ENCODE measurements around the gene DHH. TPM values are rescaled to one million over a fixed set of nuclear protein-coding genes. Genes with fewer than 3 reads are reported as not detected.

The DHH gene
- total and polyA plus RNA-seq, 10 of the 15 experiments (the other 5 are each of a cell fraction or from before 2014, with no cell fraction given) = 0.01 TPM; not detected in 9

GRCh38 chr12:49069507-49070346 is 24.9 kb downstream of the DHH start, which contains the start of gene RHEBL1 (continued):
- TF ChIP-seq, protein P1, sequence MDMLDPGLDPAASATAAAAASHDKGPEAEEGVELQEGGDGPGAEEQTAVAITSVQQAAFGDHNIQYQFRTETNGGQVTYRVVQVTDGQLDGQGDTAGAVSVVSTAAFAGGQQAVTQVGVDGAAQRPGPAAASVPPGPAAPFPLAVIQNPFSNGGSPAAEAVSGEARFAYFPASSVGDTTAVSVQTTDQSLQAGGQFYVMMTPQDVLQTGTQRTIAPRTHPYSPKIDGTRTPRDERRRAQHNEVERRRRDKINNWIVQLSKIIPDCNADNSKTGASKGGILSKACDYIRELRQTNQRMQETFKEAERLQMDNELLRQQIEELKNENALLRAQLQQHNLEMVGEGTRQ (IDR thresholded peaks at IDR 0.05; ENCODE audit: borderline replicate concordance, low read depth, low read length) = peak; percentile 89
- TF ChIP-seq CHD1 (IDR thresholded peaks at IDR 0.05; ENCODE audit: low read depth, low read length) (no peak), ZNF384 (IDR thresholded peaks at IDR 0.05; ENCODE audit: borderline replicate concordance, low read depth, low read length) (no peak), STAT1 (conservative IDR thresholded peaks at IDR 0.05) (0 out of 2 replicates have a peak, but pooled peaks have one; percentile 62), HDAC2 (IDR thresholded peaks at IDR 0.05) (0 out of 2 replicates have a peak, but pooled peaks have one; percentile 77), STAT3 (IDR thresholded peaks at IDR 0.05; ENCODE audit: low read depth, low read length) (no peak), MTA2 (IDR thresholded peaks at IDR 0.05; ENCODE audit: low read depth) (peak; percentile 30; the same call in 1 of the 2 replicates), LARP7 (IDR thresholded peaks at IDR 0.05) (peak; percentile 54; the same call in 1 of the 2 replicates), YY1 (IDR thresholded peaks at IDR 0.05; ENCODE audit: low read depth, low read length) (no peak), MAX (IDR thresholded peaks at IDR 0.05; ENCODE audit: low read depth, low read length) (peak; percentile 97), CREM (IDR thresholded peaks at IDR 0.05; ENCODE audit: low read depth) (peak; percentile 57; the same call in 1 of the 2 replicates), SMAD1 (IDR thresholded peaks at IDR 0.05; ENCODE audit: low read depth, partially characterized antibody) (no peak), BCL3 (IDR thresholded peaks at IDR 0.05; ENCODE audit: borderline replicate concordance, insufficient read depth, low read depth, low read length, poor library complexity, severe bottlenecking) (no peak), IRF4 (IDR thresholded peaks at IDR 0.05; ENCODE audit: low read depth, low read length) (no peak), NFYB (IDR thresholded peaks at IDR 0.05; ENCODE audit: insufficient read depth, low read depth, low read length) (peak; percentile 61), SRF (IDR thresholded peaks at IDR 0.05; ENCODE audit: low read depth in 2 of 2, low read length in 2 of 2) (no peak), SMARCA5 (IDR thresholded peaks at IDR 0.05) (no peak)
- TF ChIP-seq, protein P2, sequence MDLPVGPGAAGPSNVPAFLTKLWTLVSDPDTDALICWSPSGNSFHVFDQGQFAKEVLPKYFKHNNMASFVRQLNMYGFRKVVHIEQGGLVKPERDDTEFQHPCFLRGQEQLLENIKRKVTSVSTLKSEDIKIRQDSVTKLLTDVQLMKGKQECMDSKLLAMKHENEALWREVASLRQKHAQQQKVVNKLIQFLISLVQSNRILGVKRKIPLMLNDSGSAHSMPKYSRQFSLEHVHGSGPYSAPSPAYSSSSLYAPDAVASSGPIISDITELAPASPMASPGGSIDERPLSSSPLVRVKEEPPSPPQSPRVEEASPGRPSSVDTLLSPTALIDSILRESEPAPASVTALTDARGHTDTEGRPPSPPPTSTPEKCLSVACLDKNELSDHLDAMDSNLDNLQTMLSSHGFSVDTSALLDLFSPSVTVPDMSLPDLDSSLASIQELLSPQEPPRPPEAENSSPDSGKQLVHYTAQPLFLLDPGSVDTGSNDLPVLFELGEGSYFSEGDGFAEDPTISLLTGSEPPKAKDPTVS (IDR thresholded peaks at IDR 0.05; ENCODE audit: low read depth, low read length) = peak; percentile 87; the same call in 1 of the 2 replicates
